CD4-positive, alpha-beta T cell treated with Interleukin-15 for 4 hours (primary cell): ENCODE measurements around the gene ATP6V1B1.
A peak's percentile ranks its signal among the peaks of the same experiment; 100 is the strongest.
"Not testable (repeated sequence)": the region's sequence is repeated elsewhere in the genome, so short reads cannot be mapped to it uniquely, and the experiment has no call there.

Experiments
- DNase-seq: peaks from one replicate; pipeline ENCODE4 v3.0.0-alpha.2; 2020; ENCODE audit warnings: low spot score

ATP6V1B1 gene

DNA sequence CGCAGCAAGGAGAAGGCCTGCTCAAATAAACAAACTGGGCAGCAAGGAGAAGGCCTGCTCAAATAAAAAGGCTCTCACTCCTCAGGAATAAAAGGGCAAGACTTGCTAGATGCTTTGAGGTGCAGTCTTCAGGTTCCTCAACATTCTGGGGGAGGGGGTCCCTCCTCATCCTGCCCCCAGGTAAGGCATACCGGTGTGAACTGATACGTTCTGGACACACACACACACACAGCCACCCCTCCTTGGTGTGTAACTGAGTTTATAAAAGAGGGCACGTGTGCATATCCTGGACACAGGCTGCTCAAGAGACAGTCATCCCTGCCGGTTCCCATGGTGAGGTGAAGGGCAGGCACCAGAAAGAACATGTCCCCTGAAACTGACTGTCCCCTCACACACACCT, 54.5 kb downstream of the ATP6V1B1 start:
- DNase-seq, result no peak

- DNase-seq, result no peak
Observed at GRCh38 chr2:70991142-70991541, 55.4 kb downstream of the ATP6V1B1 start.

DNA sequence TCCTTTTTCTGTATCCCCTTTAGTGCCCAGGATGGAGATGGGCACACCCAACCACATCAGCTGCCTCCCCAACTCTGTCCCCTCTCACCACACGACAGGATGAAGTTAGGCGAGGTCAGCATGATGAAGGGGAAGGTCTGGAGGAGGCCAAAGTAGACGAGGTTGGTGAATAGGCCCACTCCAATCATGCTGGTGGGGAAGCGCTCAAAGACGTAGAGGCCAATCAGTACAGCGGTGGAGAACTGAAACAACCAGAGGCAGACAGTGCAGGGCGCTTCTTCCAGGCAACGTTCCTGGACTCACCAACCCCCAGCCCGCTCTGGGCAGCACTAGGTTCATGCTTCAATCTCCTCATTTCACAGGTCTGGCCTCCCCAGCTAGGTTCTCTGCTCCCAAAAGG, 56.0 kb downstream of the ATP6V1B1 start:
- DNase-seq, result no peak

DNA sequence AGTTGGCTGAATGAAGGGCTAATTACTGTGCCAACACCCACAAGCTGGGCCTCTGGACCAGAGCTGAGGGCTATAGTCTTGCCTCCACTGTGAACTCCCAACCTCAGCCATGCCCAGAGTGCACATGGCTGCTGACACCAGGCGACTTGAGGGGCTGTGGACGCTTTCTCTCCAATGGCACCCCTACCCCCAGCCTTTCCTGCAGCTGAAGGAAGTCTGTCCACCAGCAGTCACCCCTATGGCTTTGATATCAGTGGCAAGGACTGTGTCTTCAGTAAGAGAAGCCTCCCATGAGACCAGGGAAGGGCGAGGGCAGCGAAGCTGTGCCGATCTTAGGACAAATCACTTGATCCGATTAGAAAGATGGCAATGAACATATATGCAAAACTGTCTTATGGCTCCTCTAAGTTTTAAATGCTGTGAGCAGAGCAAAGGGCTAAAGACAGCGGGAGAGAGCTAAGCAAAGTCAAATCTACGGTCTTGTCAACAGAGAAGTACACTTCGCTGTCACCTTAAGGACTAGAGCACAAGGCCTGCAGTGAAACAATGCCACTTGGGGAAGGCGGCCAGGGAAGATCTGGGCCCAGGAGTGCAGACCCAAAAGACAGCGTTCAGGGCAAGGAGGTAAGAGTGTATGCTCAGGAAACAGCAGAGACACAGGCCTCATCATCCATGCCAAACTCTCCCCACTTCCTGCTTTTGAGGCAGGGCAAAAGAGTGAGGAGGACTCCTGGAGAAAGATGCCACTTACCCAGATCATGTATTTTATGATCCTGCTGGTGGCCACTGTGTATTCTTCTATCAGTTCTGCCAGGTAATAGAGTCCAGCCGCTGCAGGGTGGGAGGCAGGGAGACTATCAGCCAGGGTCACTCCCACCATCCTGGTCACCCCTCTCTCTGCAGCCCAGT, 57.5 kb downstream of the ATP6V1B1 start:
- no peak for DNase-seq

DNA sequence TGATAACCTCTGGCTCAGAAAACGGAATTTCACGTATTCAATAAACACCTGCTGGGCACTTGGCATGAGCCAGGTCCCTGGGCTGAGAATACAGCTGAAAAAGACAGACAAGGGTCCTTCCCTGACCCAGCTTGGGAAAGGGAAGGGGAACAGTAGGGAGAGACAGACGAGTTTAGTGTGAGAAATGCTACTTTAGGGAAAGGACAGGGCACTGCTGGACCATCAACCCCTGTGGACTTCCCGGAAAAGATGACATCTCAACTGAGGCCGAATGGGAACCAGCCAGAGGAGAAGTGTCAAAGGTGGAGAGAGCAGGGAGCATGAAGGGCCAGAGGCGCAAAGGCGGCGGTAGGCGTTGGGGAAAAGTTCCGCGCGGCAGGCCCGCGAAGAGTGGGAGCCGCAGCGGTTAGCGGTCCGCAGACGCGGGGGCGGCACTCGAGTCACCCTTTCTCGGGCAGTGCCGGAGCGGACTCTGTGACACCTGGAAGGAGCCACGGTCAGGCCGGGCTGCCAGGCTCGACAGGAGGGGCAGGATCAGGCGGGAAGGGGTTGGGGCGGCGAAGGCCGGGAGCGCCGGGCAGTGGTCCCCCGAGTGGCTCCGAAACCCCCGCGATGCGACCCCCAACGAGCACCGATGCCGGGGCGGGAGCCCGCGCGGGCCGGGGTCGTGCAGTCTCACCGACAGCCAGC, 58.5 kb downstream of the ATP6V1B1 start:
- no peak for DNase-seq

GRCh38 chr2:70994699-70995425, 59.2 kb downstream of the ATP6V1B1 start, which contains the start of gene TEX261:
Gene TEX261, minus strand, starts transcription at chr2:70994873. Its CDS starts 116 bp downstream, at chr2:70994757.
- peak; percentile 91 for DNase-seq

DNA sequence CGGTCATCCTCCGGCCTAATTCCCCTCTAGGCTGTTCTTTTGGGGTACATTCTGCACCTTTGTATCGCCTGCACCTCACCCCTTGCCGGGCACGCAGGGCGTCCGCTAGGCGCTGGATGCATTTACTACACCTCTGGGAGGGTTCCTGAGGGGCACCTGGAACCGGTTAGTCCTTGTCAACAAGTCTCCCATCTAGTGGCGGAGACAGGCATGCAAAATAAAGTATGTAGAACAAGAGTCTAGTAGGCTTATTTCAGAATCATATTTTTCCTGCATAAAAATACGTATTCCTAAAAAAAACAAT, 59.7 kb downstream of the ATP6V1B1 start:
- peak; percentile 66 for DNase-seq

DNA sequence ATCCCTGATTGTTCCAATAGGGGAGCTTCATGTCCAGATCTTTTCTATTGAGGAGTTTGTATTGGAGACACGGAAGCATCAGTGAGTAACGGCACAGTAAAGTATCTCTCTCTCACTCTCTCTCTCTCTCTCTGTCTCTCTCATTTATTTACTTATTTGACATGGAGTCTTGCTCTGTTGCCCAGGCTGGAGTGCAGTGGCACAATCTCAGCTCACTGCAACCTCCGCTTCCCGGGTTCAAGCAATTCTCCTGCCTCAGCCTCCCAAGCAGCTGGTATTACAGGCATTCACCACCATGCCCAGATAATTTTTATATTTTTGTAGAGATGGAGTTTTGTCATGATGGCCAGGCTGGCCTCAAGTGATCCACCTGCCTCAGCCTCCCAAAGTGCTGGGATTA, 63.2 kb downstream of the ATP6V1B1 start:
- not testable (repeated sequence) for DNase-seq

DNA sequence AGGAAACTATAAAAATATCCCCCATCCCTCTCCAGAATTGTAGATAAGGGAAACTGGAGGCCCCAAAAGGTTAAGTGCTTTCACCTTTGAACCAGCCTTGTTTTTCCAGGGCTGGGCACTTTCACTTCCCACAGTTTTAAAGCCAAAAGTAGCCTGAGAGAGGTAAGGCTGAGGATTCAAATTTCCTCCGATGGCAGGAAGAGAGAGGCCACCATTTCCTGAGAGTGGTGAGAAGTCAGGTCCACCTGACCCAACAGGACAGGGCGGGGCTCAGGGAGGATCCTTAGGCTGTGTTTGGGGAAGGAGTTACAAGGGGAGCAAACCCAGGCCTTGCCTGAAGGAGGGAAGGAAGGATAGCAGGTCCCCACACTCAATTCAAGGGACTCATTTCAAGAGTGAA, 63.7 kb downstream of the ATP6V1B1 start:
- no peak for DNase-seq

GRCh38 chr2:70999931-71000330, 64.2 kb downstream of the ATP6V1B1 start:
- DNase-seq, result not testable (repeated sequence)

- DNase-seq, result peak; percentile 83
Observed at GRCh38 chr2:71000780-71001591, 65.3 kb downstream of the ATP6V1B1 start.

GRCh38 chr2:71001592-71001927, 65.9 kb downstream of the ATP6V1B1 start:
- no peak for DNase-seq

DNA sequence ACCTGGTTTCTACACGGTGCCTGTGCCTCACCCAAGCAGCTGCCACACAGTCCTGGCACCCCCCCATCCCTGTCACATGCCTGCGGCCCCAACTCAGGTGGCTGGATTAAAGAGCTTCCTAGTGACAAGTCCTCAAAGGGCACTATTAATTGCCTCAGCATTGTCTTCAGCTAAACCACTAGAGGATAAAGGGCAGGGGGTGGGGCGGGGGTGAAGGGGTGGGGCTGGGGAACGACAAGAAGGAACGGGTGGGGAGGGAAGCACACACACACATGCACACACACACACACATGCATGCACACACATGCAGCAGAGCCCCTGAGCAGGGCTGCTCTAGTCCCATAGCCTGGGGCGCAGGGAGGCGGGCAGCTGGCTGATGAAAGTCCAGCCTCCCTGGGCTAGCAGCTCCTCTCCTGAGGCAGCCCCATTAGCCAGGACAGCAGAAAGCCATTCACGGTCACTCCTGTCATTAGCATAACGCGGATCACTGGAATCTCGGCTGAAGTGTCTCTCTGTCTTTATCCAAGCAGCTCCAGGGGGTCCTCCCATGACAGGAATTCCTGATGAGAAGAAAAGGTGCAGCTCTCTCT, 66.4 kb downstream of the ATP6V1B1 start:
- no peak for DNase-seq

- DNase-seq, result no peak
Observed at GRCh38 chr2:71003396-71003795, 67.7 kb downstream of the ATP6V1B1 start.

- DNase-seq, result no peak
Observed at GRCh38 chr2:71003966-71004755, 68.5 kb downstream of the ATP6V1B1 start.

- DNase-seq, result no peak
Observed at GRCh38 chr2:71004857-71005256, 69.2 kb downstream of the ATP6V1B1 start.

GRCh38 chr2:71005271-71006202, 69.8 kb downstream of the ATP6V1B1 start:
- no peak for DNase-seq

GRCh38 chr2:71006323-71006722, 70.6 kb downstream of the ATP6V1B1 start:
- DNase-seq, result no peak

DNA sequence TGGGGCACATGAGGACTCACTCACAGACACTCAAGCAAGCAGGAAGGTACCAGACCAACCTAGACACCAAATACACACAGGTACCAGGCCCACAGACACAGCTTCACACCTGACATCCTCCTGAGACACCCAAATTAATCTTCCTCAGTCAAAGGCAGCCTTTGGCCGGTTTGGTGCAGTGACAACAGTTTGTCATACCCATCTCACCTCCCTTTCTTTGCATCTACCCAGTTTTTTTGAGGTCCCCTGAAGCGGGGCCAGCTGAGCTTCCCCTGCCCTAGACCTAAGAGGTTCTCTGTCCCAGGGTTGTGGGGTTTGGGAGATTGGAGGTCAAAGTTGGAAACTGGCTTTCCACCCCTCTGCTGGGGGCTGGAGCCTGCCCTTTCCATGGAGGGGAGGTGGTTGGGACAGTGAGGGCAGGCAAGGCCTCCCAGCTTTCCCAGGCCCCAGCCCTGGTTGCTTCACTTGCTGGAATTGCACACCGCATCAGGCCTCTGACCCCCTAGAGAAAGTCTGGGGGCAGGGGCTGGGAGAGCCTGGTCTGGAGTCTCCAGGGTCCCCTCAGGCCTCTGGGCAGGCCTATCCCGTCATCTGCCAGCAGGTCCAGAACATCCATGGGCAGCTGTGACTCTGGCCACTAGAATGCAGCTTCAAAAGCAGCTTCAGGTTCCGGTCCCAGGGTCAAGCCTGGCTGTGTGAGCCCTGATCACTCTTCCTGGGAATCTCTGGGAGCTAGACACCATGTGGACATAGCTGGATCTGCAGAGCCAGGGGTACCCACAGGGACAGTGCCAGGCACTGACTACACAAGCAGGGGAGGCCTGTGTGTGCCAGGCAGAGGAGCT, 71.5 kb downstream of the ATP6V1B1 start:
- no peak for DNase-seq
